Stimulated activated CD4-positive, alpha-beta T cell treated with anti-CD3 and anti-CD28 coated beads, Interleukin-15, amount 100 ng/mL, for 24 hours (primary cell): ENCODE results near the gene DHX30.

Experiments used
- DNase-seq: peaks from one replicate; pipeline ENCODE4 v3.0.0-alpha.2; 2020

Gene DHX30

GRCh38 chr3:47888986-47889757, 86.2 kb downstream of the DHX30 start:
- no peak for DNase-seq

DNA sequence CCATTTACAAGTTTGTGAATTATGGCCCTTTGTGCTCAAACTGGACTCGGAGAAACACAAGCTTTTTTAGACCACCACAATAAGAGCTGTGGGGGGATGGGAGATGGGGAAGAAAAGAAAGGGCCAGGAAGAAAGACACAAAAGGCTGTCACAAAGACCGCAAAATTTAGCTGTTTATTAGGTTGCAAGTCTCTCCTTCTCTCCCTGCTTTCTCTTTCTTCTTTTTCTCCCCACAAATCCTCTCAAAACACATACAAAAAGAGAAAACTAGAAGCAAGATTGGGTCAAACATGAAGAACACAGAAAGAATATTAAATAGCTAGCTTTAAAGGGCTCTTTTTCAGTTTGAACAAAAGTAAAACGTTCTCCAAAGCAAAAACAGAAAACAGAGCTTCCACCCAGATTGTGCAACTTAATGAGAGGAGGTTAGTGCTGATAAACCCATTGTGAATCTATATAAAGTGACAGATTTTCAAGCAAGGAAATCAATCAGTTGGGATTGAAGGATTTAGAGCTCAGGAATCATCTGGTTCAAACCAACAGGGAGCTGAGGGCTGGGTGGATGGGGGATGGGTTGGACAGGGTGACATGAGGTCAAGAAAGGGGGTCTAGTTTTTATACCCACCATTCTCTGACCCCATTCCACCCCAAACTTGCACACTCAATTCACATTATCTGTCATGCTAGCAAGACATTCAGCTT, 87.3 kb downstream of the DHX30 start:
- no peak for DNase-seq

GRCh38 chr3:47890828-47891612, 88.1 kb downstream of the DHX30 start:
- DNase-seq, result no peak

DNA sequence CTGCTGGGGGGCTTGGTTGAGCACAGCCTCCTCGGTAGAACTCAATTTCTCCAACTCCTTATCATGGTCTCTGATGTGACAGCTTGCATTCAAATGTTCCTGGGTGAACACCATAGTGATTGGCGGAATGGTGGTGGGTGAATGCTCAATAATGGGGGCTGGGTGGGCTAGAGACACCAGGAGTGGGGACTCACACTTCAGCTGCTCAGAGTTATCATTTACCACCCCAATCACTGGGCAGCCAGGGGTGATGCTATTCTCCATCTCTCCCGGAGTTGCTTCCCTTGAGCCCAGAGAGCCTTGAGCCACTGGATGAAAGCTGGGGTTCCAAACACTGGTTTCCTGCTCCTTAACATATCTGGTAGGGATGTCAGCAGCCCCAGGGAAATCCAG, 88.7 kb downstream of the DHX30 start:
- no peak for DNase-seq

- DNase-seq, result no peak
Measured at GRCh38 chr3:47892286-47893040, 89.5 kb downstream of the DHX30 start.

DNA sequence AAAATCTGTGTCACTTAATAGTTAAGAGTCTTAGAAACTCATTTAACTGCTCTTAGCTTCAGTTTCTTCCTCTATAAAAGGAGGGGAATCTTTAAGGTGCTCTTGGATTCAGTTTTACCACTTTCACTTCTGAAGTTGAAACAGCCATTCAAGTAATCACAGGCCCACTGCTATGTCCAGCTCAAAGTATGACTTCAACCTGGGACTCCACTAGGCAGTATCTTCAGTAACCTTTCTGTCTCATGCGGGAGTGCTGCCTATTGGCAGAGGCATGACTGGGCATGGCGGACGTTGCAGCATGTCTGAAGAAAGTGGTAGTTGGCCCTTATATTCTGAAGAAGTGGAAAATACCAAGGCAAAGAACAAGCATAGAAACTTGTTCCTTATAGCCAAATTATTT, 92.3 kb downstream of the DHX30 start:
- DNase-seq, result no peak

DNA sequence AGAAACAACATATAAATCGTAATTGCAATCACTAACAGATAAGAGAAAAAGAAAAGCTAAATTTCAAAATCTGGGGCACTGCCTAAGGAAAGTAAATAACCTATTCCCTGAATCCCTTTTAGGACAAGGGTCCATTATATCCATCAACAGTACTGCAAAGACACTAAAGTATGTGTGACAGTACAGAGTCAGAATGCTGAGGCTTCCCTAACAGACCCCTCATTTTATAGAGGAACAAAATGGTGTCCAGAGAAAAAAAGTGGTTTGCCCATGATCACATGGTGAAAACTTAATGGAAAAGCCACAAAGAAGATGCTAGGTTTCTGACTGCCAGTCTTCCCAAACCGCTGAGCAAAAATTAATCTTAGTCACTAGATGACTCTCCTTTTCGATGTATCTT, 93.8 kb downstream of the DHX30 start:
- no peak for DNase-seq

GRCh38 chr3:47897954-47898353, 95.0 kb downstream of the DHX30 start:
- no peak for DNase-seq

GRCh38 chr3:47899495-47900108, 96.7 kb downstream of the DHX30 start:
- DNase-seq, result no peak
